Kidney (tissue), 14 donors: Measurements from ENCODE around the gene TBC1D2. TPM values are rescaled to one million over a fixed set of nuclear protein-coding genes. Genes with fewer than 3 reads are reported as not detected.

Source experiments
- DNase-seq, 5 donors: peaks; one replicate each; pipeline ENCODE4 v3.0.0-alpha.2; 2013 to 2020
- FAIRE-seq: peaks from 2 replicates; lab custom pipeline; 2012; peaks lifted over from hg19 to GRCh38; lab: Jason Lieb, UNC
- H3K27ac ChIP-seq, 2 donors: one replicate each; pipeline ENCODE4 v1.7.0; 2013; ENCODE audit warnings: low read depth in 2 of 2, low read length in 2 of 2, inconsistent platforms in 1 of 2
- H3K27me3 ChIP-seq: one replicate; pipeline ENCODE4 v1.7.1; 2013; ENCODE audit warnings: low read length, inconsistent platforms; ENCODE audit not compliant: control insufficient read depth, insufficient read depth
- H3K36me3 ChIP-seq, 3 donors: one replicate each; pipeline versions ENCODE4 v1.7.0 to v1.7.1; 2013; ENCODE audit warnings: low read length in 3 of 3, control low read depth in 1 of 3, inconsistent platforms in 1 of 3; ENCODE audit not compliant: insufficient read depth in 3 of 3, control insufficient read depth in 2 of 3
- H3K4me1 ChIP-seq, 3 donors: one replicate each; pipeline versions ENCODE4 v1.7.0 to v1.7.1; 2013; ENCODE audit warnings: low read length in 3 of 3, inconsistent platforms in 1 of 3, low read depth in 1 of 3; ENCODE audit not compliant: control insufficient read depth in 2 of 3, insufficient read depth in 2 of 3
- H3K4me3 ChIP-seq, 3 donors: one replicate each; pipeline versions ENCODE4 v1.7.0 to v1.8.1; 2013; ENCODE audit warnings: low read length in 3 of 3, control low read depth in 1 of 3, inconsistent platforms in 1 of 3
- H3K9ac ChIP-seq, 3 donors: one replicate each; pipeline versions ENCODE4 v1.7.0 to v1.7.1; 2013; ENCODE audit warnings: low read length in 3 of 3, control low read depth in 1 of 3, inconsistent platforms in 1 of 3
- H3K9me3 ChIP-seq, 3 donors: one replicate each; pipeline versions ENCODE4 v1.7.0 to v1.7.1; 2013; ENCODE audit warnings: low read length in 3 of 3, control low read depth in 1 of 3, inconsistent platforms in 1 of 3; ENCODE audit not compliant: control insufficient read depth in 2 of 3, insufficient read depth in 1 of 3
- intact Hi-C: fragments of 100-400 bp; cut with DNase I; formaldehyde crosslinking; loops from one replicate; pipeline ENCODE4 v1.11.1; 2022
- polyA plus RNA-seq: library from polyadenylated mRNA; stranded (reverse); fragments of 350-450 nt; fragmentation: Illumina TruSeq; extraction: RNeasy Lipid Tissue Mini Kit (QIAGEN cat#74804); gene quantifications from one replicate; pipeline ENCODE4 v1.2.3, GENCODE V29; 2014; ENCODE audit warnings: low read depth, low replicate concordance; ENCODE audit not compliant: insufficient read depth
- total RNA-seq: library from RNA; stranded (reverse); fragmentation: NEBNext Ultra II Directional; extraction: Animal tissue kit (Norgen Biotek cat#: 25700); gene quantifications from one replicate; pipeline ENCODE4 v1.2.1, GENCODE V29; 2021
- TF ChIP-seq, protein P1 (sequence below): IDR thresholded peaks from 3 replicates; pipeline ENCODE4 v1.5.1; 2012; ENCODE audit warnings: mild to moderate bottlenecking, moderate library complexity, borderline replicate concordance; ENCODE audit not compliant: insufficient read depth; ENCODE audit errors: extremely low read depth
- donor health status: control.
- donor health status: control.
- donor health status: control.
- donor health status: control.
- donor health status: control.
- donor health status: DM: yes; HTN: yes; CAD: no.
- donor health status: Normal renal cell carcinoma (clear cell type).

TBC1D2 gene
- total and polyA plus RNA-seq, 2 donors from 2014 or later = 7.7 to 19.6 TPM

- no peak overlapping the region for H3K9ac ChIP-seq
- TF ChIP-seq, protein P1, sequence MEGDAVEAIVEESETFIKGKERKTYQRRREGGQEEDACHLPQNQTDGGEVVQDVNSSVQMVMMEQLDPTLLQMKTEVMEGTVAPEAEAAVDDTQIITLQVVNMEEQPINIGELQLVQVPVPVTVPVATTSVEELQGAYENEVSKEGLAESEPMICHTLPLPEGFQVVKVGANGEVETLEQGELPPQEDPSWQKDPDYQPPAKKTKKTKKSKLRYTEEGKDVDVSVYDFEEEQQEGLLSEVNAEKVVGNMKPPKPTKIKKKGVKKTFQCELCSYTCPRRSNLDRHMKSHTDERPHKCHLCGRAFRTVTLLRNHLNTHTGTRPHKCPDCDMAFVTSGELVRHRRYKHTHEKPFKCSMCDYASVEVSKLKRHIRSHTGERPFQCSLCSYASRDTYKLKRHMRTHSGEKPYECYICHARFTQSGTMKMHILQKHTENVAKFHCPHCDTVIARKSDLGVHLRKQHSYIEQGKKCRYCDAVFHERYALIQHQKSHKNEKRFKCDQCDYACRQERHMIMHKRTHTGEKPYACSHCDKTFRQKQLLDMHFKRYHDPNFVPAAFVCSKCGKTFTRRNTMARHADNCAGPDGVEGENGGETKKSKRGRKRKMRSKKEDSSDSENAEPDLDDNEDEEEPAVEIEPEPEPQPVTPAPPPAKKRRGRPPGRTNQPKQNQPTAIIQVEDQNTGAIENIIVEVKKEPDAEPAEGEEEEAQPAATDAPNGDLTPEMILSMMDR = no peak
- H3K27ac ChIP-seq = no peak overlapping the region
- intact Hi-C loops = no loop called here
- H3K4me3 ChIP-seq = peak overlapping the region; percentile 26 to 58 (median 55)
- no peaks in the 10 kb centered on the region for H3K9me3 ChIP-seq
- no peak for FAIRE-seq
- no peaks in the 10 kb centered on the region for H3K36me3 ChIP-seq
- peaks cover 0 to 3% (median 0%) of the 10 kb centered on the region in 3 donors for H3K4me1 ChIP-seq
- DNase-seq = peak; percentile 27 to 84 (median 51)
- H3K27me3 ChIP-seq = no peaks in the 10 kb centered on the region
Measured at GRCh38 chr9:98191671-98192502, 63.6 kb downstream of the TBC1D2 start.

- Histone ChIP-seq H3K27ac (no peak overlapping the region), H3K4me1 (peaks cover 0 to 3% (median 0%) of the 10 kb centered on the region in 3 donors), H3K9ac (no peak overlapping the region), H3K27me3 (no peaks in the 10 kb centered on the region), H3K9me3 (no peaks in the 10 kb centered on the region), H3K4me3 (no peak overlapping the region), H3K36me3 (no peaks in the 10 kb centered on the region)
- TF ChIP-seq, protein P1 = no peak
- intact Hi-C loops = no loop called here
- FAIRE-seq = no peak
- DNase-seq = no peak
Measured at GRCh38 chr9:98191181-98191608, 64.3 kb downstream of the TBC1D2 start.

DNA sequence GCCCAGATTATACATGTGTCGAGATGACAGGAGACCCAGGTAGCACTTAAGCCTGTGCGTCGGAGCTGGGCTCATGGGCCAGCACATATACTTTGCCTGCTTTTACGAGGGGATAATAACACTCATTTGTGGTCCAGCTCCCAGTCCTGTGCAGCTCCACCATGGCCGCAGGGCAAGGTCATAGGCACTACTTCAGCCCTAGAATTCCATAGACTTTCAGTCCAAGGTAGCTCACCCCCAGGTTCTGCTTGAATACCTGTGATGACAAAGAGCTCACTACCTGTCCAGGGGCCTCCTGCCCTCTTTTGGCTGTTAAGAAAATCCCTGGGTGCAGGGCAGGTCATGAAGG lies 64.7 kb downstream of the TBC1D2 start:
- Histone ChIP-seq H3K9ac (no peak overlapping the region), H3K27ac (no peak overlapping the region), H3K36me3 (no peaks in the 10 kb centered on the region), H3K9me3 (no peaks in the 10 kb centered on the region), H3K4me3 (no peak overlapping the region), H3K4me1 (peaks cover 0 to 3% (median 0%) of the 10 kb centered on the region in 3 donors), H3K27me3 (no peaks in the 10 kb centered on the region)
- intact Hi-C loops = no loop called here
- FAIRE-seq (no peak), DNase-seq (no peak)
- TF ChIP-seq, protein P1 = no peak
